ENCODE results near the gene PAM. TPM values are rescaled to one million over a fixed set of nuclear protein-coding genes. Genes with fewer than 3 reads are reported as not detected.

PAM gene
- total and polyA plus RNA-seq, 2 donors (not counting 3 experiments of a cell fraction or from before 2014, with no cell fraction given) = 118 to 176 TPM

DNA sequence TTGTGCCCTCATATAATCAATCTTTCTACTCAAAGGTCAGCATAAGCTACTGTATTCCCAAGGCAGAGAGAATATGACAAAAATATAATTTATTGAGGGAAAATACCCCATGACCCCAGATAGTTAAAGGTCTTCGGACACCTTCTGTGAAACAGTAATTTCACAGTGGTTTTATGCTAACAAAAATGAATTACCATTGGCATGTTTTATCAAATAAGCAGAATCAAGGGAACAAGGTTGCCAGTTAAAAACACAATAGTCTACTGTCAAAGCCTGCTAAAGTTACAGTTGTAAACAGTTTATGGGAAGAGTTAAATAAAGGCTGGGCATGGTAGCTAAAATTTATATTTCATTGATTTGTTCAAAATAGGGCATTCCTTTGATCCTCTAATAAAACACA is 210.5 kb downstream of the PAM start:
- no peaks in the 10 kb centered on the region for H3K27me3 ChIP-seq (ENCODE audit: control insufficient read depth in 2 of 2, insufficient read depth in 2 of 2, low read length in 2 of 2)
- no peak overlapping the region for H3K9ac ChIP-seq (replicated peaks; ENCODE audit: extremely low read depth, insufficient read depth, low read length)
- no peak overlapping the region for H3K4me2 ChIP-seq (ENCODE audit: insufficient read depth, low read length)
- peaks cover 4% of the 10 kb centered on the region for H3K4me1 ChIP-seq (ENCODE audit: control insufficient read depth, extremely low read depth, insufficient read depth, low read length)
- FAIRE-seq (no peak), DNase-seq (ENCODE audit: low read depth, low spot score) (no peak)
- dilution Hi-C loops (cut with MboI; ENCODE audit: extremely low pct_ligation_motif_present, low sequenced_read_pairs) (no loop called here), intact Hi-C loops (cut with micrococcal nuclease) (no loop called here)
- ChIA-PET CTCF (no interaction called here), POLR2A (no interaction called here)
- BruUV-seq (replicated peaks) = no TSS peak
- TF ChIP-seq JUN (IDR thresholded peaks at IDR 0.05; ENCODE audit: borderline replicate concordance, insufficient read depth, insufficient read length, low read depth) (no peak), POLR2A (IDR thresholded peaks at IDR 0.05; ENCODE audit: low read depth, low read length) (no peak), GATA2 (IDR thresholded peaks at IDR 0.05; ENCODE audit: insufficient read depth, insufficient read length, low read depth, low read length) (no peak), FOS (IDR thresholded peaks at IDR 0.05; ENCODE audit: borderline replicate concordance, insufficient read depth, low read length) (no peak), EZH2 (IDR thresholded peaks at IDR 0.05; ENCODE audit: borderline replicate concordance, low read depth, low read length, severe bottlenecking) (no peak), POLR2AphosphoS5 (IDR thresholded peaks at IDR 0.05; ENCODE audit: insufficient read depth, low read depth, low read length) (no peak), MAX (IDR thresholded peaks at IDR 0.05; ENCODE audit: insufficient read depth, insufficient read length) (no peak), MYC (IDR thresholded peaks at IDR 0.05; ENCODE audit: low read depth, low read length) (no peak)
- TF ChIP-seq, protein P1, sequence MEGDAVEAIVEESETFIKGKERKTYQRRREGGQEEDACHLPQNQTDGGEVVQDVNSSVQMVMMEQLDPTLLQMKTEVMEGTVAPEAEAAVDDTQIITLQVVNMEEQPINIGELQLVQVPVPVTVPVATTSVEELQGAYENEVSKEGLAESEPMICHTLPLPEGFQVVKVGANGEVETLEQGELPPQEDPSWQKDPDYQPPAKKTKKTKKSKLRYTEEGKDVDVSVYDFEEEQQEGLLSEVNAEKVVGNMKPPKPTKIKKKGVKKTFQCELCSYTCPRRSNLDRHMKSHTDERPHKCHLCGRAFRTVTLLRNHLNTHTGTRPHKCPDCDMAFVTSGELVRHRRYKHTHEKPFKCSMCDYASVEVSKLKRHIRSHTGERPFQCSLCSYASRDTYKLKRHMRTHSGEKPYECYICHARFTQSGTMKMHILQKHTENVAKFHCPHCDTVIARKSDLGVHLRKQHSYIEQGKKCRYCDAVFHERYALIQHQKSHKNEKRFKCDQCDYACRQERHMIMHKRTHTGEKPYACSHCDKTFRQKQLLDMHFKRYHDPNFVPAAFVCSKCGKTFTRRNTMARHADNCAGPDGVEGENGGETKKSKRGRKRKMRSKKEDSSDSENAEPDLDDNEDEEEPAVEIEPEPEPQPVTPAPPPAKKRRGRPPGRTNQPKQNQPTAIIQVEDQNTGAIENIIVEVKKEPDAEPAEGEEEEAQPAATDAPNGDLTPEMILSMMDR (IDR thresholded peaks at IDR 0.05; ENCODE audit: extremely low read depth in 1 of 2, insufficient read depth in 1 of 2, low read depth in 1 of 2, low read length in 2 of 2) = no peak
- H3K79me2 ChIP-seq (ENCODE audit: control insufficient read depth, insufficient read depth, low read length) = no peaks in the 10 kb centered on the region
- no peaks in the 10 kb centered on the region for H3K9me3 ChIP-seq (replicated peaks; ENCODE audit: control insufficient read depth, insufficient read depth, low read length)
- no peak overlapping the region for H3K27ac ChIP-seq (ENCODE audit: insufficient read depth, low read depth, low read length)
- H2AFZ ChIP-seq (ENCODE audit: low read depth, low read length) = no peak overlapping the region
- no peaks in the 10 kb centered on the region for H3K9me1 ChIP-seq (replicated peaks; ENCODE audit: control insufficient read depth, extremely low read depth, insufficient read depth, low read length)
- no peaks in the 10 kb centered on the region for H4K20me1 ChIP-seq (replicated peaks; ENCODE audit: control insufficient read depth, extremely low read depth, insufficient read depth, low read length)
- no peaks in the 10 kb centered on the region for H3K36me3 ChIP-seq (ENCODE audit: control insufficient read depth in 2 of 2, extremely low read depth in 1 of 2, insufficient read depth in 2 of 2, low read length in 2 of 2)
- no peak overlapping the region for H3K4me3 ChIP-seq (replicated peaks in 1 of 3; ENCODE audit: insufficient read depth in 1 of 3, low read depth in 1 of 3, low read length in 3 of 3)
